Colon (tissue), 2 donors: ENCODE data around the gene CDHR2.

ENCODE experiments used
- FAIRE-seq: peaks from 2 replicates; lab custom pipeline; 2012; peaks lifted over from hg19 to GRCh38; lab: Jason Lieb, UNC
- donor health status: control.
- donor health status: control.

Gene CDHR2

DNA sequence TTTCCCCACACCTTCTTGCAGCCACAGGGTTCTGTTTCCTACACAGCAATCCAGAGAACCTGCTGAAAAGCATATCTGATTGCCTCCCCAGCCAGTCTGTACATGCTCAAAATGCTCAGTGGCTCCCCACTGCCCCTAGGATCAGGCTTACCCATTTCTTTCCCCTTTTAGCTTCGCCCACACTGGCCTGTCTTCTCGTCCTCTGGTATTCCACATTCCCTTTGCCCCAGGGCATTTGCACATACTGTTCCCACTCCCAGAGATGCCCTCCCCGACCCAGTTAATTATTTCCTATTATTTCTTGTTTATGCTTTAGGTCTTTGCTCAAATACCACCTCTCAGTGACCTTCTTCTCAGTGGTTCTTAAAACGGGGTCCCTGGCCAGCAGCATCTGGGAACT, 91.5 kb downstream of the CDHR2 start:
- FAIRE-seq, result no peak

DNA sequence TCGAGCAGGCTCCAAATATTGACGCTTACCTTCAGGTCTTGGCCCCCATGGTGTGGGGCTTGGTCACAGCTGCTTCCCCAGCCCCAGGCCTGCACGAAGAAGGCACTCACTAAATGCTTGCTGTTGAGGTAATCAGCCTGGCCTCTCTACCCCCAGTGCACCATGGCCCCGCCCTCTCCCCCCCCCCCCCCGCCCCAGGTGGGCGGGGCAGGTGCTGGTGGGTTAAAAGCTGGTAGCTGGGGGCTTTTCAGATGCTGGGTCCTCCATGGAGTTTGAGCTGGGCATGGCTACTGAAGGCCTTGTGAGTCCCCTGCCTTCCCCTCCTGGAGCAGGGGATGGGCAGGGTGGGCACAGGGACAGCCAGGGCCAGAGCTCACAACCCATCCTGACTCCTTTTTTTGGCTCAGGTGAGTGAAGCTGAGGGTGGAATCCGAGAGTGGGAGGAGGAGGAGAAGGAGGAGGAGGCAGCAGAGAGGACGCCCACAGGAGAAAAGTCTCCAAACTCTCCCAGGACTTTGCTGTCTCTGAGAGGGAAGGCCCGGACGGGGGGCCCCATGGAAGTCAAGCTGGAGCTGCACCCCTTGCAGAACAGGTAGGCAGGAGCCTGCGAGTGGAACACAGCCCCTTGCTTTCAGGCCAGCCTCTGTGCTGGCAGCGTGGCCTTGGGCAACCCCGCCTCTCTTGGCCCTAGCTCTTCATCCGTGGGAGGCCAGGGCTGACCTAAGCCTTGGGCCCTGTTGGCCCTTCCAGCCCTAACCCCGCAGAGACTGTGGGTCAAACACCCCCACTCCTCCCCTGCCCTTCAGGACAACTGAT, 93.7 kb downstream of the CDHR2 start:
- no peak for FAIRE-seq

DNA sequence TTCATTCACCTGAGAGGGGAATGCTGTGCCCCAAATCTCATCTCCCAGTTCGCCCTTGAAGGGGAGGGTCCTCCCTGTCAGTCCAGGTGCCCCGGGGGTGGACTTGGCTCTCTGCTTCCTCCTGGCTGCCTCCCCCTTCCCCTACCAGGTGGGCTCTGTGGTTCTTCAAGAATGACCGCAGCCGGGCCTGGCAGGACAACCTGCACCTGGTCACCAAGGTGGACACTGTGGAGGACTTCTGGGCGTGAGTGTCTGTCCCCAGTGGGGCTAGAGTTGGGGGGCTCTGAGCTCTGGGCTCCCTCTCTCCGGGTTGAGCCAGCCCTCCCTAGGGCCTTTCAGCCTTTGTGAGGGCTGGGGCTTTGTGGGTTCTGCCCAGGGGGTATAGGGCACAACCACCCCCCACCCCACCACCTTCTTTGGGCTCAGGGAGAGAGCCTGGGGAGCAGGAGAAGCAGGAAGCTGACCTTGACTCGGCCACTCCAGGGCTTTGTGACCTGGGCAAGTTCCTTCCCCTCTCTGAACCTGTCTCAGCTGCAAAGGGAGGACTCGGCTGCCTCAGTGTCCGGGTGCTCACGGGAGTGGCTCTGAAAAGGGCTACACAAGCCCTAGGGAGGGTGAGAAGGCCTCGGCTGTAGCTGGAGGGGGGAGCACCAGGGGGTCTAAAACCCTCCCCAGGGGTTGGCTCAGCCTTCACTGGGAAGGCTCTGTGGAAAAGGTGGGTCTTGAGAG, 94.5 kb downstream of the CDHR2 start:
- FAIRE-seq, result no peak

DNA sequence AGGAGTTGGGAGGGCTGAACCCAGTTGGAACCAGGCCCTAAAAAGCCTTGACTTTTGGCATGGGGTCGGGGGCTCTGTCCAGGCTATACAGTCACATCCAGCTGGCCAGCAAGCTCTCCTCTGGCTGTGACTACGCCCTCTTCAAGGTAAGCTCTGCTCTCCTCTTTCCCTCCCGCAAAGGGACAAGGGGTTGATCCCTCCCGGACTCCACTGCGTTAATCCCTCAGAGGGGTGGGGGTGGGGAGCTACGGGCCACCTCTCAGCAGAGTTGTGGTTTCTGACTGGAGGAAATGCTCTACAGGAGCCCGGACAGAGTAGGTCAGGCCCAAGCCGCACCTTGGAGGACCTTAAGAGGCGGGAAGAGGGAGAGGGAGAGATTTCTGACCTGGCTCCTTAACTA, 95.2 kb downstream of the CDHR2 start:
- no peak for FAIRE-seq

DNA sequence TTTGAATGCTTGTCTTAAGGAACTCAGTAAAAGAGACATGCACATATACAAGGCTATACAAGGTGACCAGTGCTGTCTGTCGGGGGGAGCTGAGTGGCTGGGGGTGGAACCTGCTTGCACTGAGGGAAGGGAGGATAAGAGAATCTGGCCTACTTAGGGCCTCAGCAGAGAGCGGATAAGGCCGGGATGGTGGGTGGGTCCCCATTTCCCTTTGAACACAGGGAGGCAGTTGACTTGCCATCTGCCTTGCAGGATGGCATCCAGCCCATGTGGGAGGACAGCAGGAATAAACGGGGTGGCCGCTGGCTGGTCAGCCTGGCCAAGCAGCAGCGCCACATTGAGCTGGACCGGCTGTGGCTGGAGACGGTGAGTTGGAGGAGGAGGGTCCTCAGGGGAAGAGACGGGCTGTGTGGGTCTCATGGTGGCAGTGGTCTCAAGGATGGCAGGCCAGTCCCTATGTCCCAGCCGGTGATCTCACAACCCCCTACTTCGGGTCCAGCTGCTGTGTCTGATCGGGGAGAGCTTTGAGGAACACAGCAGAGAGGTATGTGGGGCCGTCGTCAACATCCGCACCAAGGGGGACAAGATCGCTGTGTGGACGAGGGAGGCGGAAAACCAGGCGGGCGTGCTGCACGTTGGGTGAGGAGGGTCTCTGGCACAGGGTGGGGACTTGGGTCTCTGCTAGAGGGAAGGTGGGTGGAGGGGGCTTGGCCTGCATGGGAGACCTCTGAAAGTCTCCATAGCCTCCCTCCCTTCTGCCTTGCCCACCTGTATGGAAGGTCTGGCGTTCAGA, 95.9 kb downstream of the CDHR2 start:
- FAIRE-seq, result no peak
